Liver (tissue), 9 donors: ENCODE measurements around the gene OR10T2. TPM values are rescaled to one million over a fixed set of nuclear protein-coding genes. Genes with fewer than 3 reads are reported as not detected.

ENCODE experiments used
- DNase-seq: peaks from one replicate; pipeline ENCODE4 v3.0.0-alpha.2; 2017; ENCODE audit warnings: low spot score
- H3K27ac ChIP-seq, 2 donors: one replicate each; pipeline ENCODE4 v1.7.0; 2013; ENCODE audit warnings: inconsistent platforms in 2 of 2, low read length in 2 of 2, control low read depth in 1 of 2, low read depth in 1 of 2, mild to moderate bottlenecking in 1 of 2
- H3K27me3 ChIP-seq, 4 donors: one replicate each; pipeline versions ENCODE4 v1.6.1 to v1.7.0; 2013; ENCODE audit warnings: low read length in 3 of 4, inconsistent platforms in 1 of 4, mild to moderate bottlenecking in 1 of 4, moderate library complexity in 1 of 4; ENCODE audit not compliant: control insufficient read depth in 4 of 4, insufficient read depth in 4 of 4
- H3K36me3 ChIP-seq, 4 donors: one replicate each; pipeline versions ENCODE4 v1.6.1 to v1.7.0; 2013; ENCODE audit warnings: low read length in 3 of 4, mild to moderate bottlenecking in 3 of 4, low read depth in 1 of 4, moderate library complexity in 1 of 4; ENCODE audit not compliant: control insufficient read depth in 4 of 4, insufficient read depth in 3 of 4
- H3K4me1 ChIP-seq, 4 donors: one replicate each; pipeline versions ENCODE4 v1.6.1 to v1.7.0; 2013; ENCODE audit warnings: low read length in 3 of 4, mild to moderate bottlenecking in 3 of 4, moderate library complexity in 1 of 4; ENCODE audit not compliant: control insufficient read depth in 4 of 4, insufficient read depth in 4 of 4
- H3K4me3 ChIP-seq, 3 donors: one replicate each; pipeline versions ENCODE4 v1.6.1 to v1.7.0; 2013; ENCODE audit warnings: low read length in 3 of 3, control low read depth in 1 of 3, low read depth in 1 of 3, mild to moderate bottlenecking in 1 of 3
- H3K9ac ChIP-seq, 2 donors: one replicate each; pipeline ENCODE4 v1.7.0; 2013; ENCODE audit warnings: low read length in 2 of 2, mild to moderate bottlenecking in 2 of 2, moderate library complexity in 2 of 2, control low read depth in 1 of 2, low read depth in 1 of 2
- H3K9me3 ChIP-seq, 4 donors: one replicate each; pipeline versions ENCODE4 v1.6.1 to v1.7.0; 2013; ENCODE audit warnings: low read length in 3 of 4; ENCODE audit not compliant: control insufficient read depth in 4 of 4
- ATF3 ChIP-seq: IDR thresholded peaks from 2 replicates; pipeline ENCODE4 v1.6.1; 2016; ENCODE audit warnings: antibody characterized with exemption
- CTCF ChIP-seq: fragments of 150-350 bp; IDR thresholded peaks from 2 replicates; pipeline ENCODE4 v1.5.1; 2017; ENCODE audit warnings: improper control_type of control experiment, low read depth, low read length; ENCODE audit not compliant: missing input control
- EGR1 ChIP-seq, 2 donors: IDR thresholded peaks; 2 replicates each; pipeline ENCODE4 v1.6.1; 2016 to 2018; ENCODE audit warnings: antibody characterized with exemption in 2 of 2, low read depth in 2 of 2
- FOXA1 ChIP-seq: IDR thresholded peaks from 2 replicates; pipeline ENCODE4 v1.6.1; 2016; ENCODE audit warnings: antibody characterized with exemption
- FOXA2 ChIP-seq: IDR thresholded peaks from 2 replicates; pipeline ENCODE4 v1.6.1; 2016; ENCODE audit warnings: antibody characterized with exemption
- GABPA ChIP-seq, 2 donors: IDR thresholded peaks in 1 of 2; conservative IDR thresholded peaks in 1 of 2; 2 replicates each; pipeline ENCODE4 v1.6.1; 2016; ENCODE audit warnings: antibody characterized with exemption in 2 of 2, mild to moderate bottlenecking in 1 of 2, moderate library complexity in 1 of 2
- HNF4A ChIP-seq, 2 donors: conservative IDR thresholded peaks; 2 replicates each; pipeline ENCODE4 v1.6.1; 2016; ENCODE audit warnings: antibody characterized with exemption in 2 of 2, mild to moderate bottlenecking in 2 of 2
- HNF4G ChIP-seq: IDR thresholded peaks from 2 replicates; pipeline ENCODE4 v1.6.1; 2016; ENCODE audit warnings: antibody characterized with exemption
- JUND ChIP-seq, 2 donors: IDR thresholded peaks; 2 replicates each; pipeline ENCODE4 v1.6.1; 2016; ENCODE audit warnings: antibody characterized with exemption in 2 of 2
- MAX ChIP-seq: IDR thresholded peaks from 2 replicates; pipeline ENCODE4 v1.6.1; 2016; ENCODE audit warnings: antibody characterized with exemption
- NR2F2 ChIP-seq: IDR thresholded peaks from 2 replicates; pipeline ENCODE4 v1.6.1; 2016; ENCODE audit warnings: antibody characterized with exemption
- RAD21 ChIP-seq, 2 donors: IDR thresholded peaks; 2 replicates each; pipeline ENCODE4 v1.6.1; 2016; ENCODE audit warnings: antibody characterized with exemption in 2 of 2, mild to moderate bottlenecking in 2 of 2
- REST ChIP-seq: IDR thresholded peaks from 2 replicates; pipeline ENCODE4 v1.6.1; 2016; ENCODE audit warnings: antibody characterized with exemption, mild to moderate bottlenecking
- RXRA ChIP-seq, 2 donors: IDR thresholded peaks; 2 replicates each; pipeline ENCODE4 v1.6.1; 2017 to 2018; ENCODE audit warnings: antibody characterized with exemption in 2 of 2, mild to moderate bottlenecking in 1 of 2
- SP1 ChIP-seq: IDR thresholded peaks from 2 replicates; pipeline ENCODE4 v1.6.1; 2018; ENCODE audit warnings: antibody characterized with exemption, mild to moderate bottlenecking
- TAF1 ChIP-seq: conservative IDR thresholded peaks from 2 replicates; pipeline ENCODE4 v1.6.1; 2016; ENCODE audit warnings: antibody characterized with exemption, mild to moderate bottlenecking
- YY1 ChIP-seq: IDR thresholded peaks from 2 replicates; pipeline ENCODE4 v1.6.1; 2016; ENCODE audit warnings: antibody characterized with exemption, mild to moderate bottlenecking
- ZBTB33 ChIP-seq: IDR thresholded peaks from 2 replicates; pipeline ENCODE4 v1.6.1; 2016; ENCODE audit warnings: antibody characterized with exemption
- polyA plus RNA-seq, 2 donors: library from polyadenylated mRNA; stranded (reverse) in 1 of 2; unstranded in 1 of 2; fragments of 200-250 nt in 1 of 2; fragments of >200 nt in 1 of 2; fragmentation: Nextera tagmentation in 1 of 2; extraction: Ambion mirVana in 1 of 2; gene quantifications; one replicate each; pipeline versions ENCODE4 v1.2.1 to v1.2.3, GENCODE V29; 2013 to 2015
- total RNA-seq, 2 donors: library from RNA; depleted of rRNA; stranded (reverse); fragments of >200 nt; gene quantifications; one replicate each; pipeline ENCODE4 v1.2.3, GENCODE V29; 2014
- donor health status: healthy.
- donor health status: healthy.
- donor health status: healthy.
- donor health status: healthy.
- donor health status: healthy.

OR10T2 gene
- total and polyA plus RNA-seq, 4 donors = not detected

GRCh38 chr1:158417586-158417985, 18.3 kb upstream of the OR10T2 start:
- Histone ChIP-seq H3K4me1 (no peaks in the 10 kb centered on the region), H3K27ac (no peak overlapping the region), H3K36me3 (no peaks in the 10 kb centered on the region), H3K27me3 (peaks cover 0 to 6% (median 0%) of the 10 kb centered on the region in 4 donors), H3K9ac (no peak overlapping the region), H3K4me3 (no peak overlapping the region), H3K9me3 (no peaks in the 10 kb centered on the region)
- TF ChIP-seq NR2F2 = no peak
- TF ChIP-seq SP1 = no peak
- no peak for TF ChIP-seq REST
- no peak for TF ChIP-seq HNF4G
- TF ChIP-seq EGR1 (IDR thresholded peaks at IDR 0.05; ENCODE audit: low read depth in 2 of 2) = no peak
- no peak for TF ChIP-seq CTCF
- TF ChIP-seq ZBTB33 = no peak
- no peak for TF ChIP-seq TAF1
- TF ChIP-seq HNF4A (conservative IDR thresholded peaks at IDR 0.05) = no peak
- TF ChIP-seq ATF3 = no peak
- no peak for TF ChIP-seq FOXA1
- no peak for TF ChIP-seq FOXA2
- no peak for TF ChIP-seq RXRA (IDR thresholded peaks at IDR 0.05)
- no peak for TF ChIP-seq MAX
- no peak for TF ChIP-seq JUND (IDR thresholded peaks at IDR 0.05)
- TF ChIP-seq YY1 = no peak
- TF ChIP-seq RAD21 (IDR thresholded peaks at IDR 0.05) = no peak
- no peak for TF ChIP-seq GABPA (IDR thresholded peaks at IDR 0.05 in 1 of 2, conservative IDR thresholded peaks at IDR 0.05 in 1 of 2)
- DNase-seq = no peak
